Measurements from ENCODE around the gene DNAH10. TPM values are rescaled to one million over a fixed set of nuclear protein-coding genes. Genes with fewer than 3 reads are reported as not detected.

The DNAH10 gene
- total and polyA plus RNA-seq, 2 of the 13 experiments (the other 11 are each of a cell fraction or from before 2014, with no cell fraction given), result 0.01 to 0.02 TPM

GRCh38 chr12:123891516-123892179 is 129.5 kb downstream of the DNAH10 start:
- FAIRE-seq, result no peak
- H3K9ac ChIP-seq (ENCODE audit: insufficient read depth, low read depth, low read length), result no peak overlapping the region
- peak; percentile 34; the same call in 1 of the 3 replicates for ATAC-seq
- no peaks in the 10 kb centered on the region for H3K9me3 ChIP-seq (ENCODE audit: low read length)
- 36% methylated on average over 12 of the region's 15 CpGs for WGBS (ENCODE audit: low lambda C conversion rate)
- H4K20me1 ChIP-seq (ENCODE audit: insufficient read depth, low read length), result no peaks in the 10 kb centered on the region
- DNase-seq (ENCODE audit: low spot score), result no peak
- in situ Hi-C loops (cut with HindIII; ENCODE audit: extremely low pct_ligation_motif_present, low pct_unique_long_range_greater_than_20kb) (no loop called here), intact Hi-C loops (cut with micrococcal nuclease; ENCODE audit: unreplicated experiment) (no loop called here)
- peaks cover 24% of the 10 kb centered on the region for H3K4me1 ChIP-seq (ENCODE audit: insufficient read depth, low read length)
- BruUV-seq (replicated peaks), result no TSS peak
- TF ChIP-seq ZNF263 (CRISPR knock-in tag; IDR thresholded peaks at IDR 0.05) (peak; percentile 45; the same call in 1 of the 2 replicates), IRF2 (CRISPR knock-in tag; IDR thresholded peaks at IDR 0.05) (no peak)
- H3K27ac ChIP-seq (ENCODE audit: extremely low read length, insufficient read depth, low read length), result no peak overlapping the region
- H2AFZ ChIP-seq (ENCODE audit: low read length), result no peak overlapping the region
- H3K4me3 ChIP-seq (replicated peaks in 1 of 3; ENCODE audit: insufficient read depth in 1 of 3, low read depth in 2 of 3, low read length in 3 of 3), result no peak overlapping the region
- ChIA-PET POLR2A (no interaction called here), CTCF (ENCODE audit: low intra/inter-chr PET ratio, low total read pairs) (no interaction called here)
- H3K27me3 ChIP-seq (ENCODE audit: control insufficient read depth in 1 of 2, insufficient read depth in 2 of 2, low read length in 2 of 2), result peaks cover 17 to 66% of the 10 kb centered on the region in 2 experiments
- H3K4me2 ChIP-seq (ENCODE audit: low read depth, low read length), result no peak overlapping the region
- H3K36me3 ChIP-seq (replicated peaks in 1 of 2; ENCODE audit: control insufficient read depth in 1 of 2, insufficient read depth in 2 of 2, low read length in 2 of 2), result no peaks in the 10 kb centered on the region
- no peaks in the 10 kb centered on the region for H3K79me2 ChIP-seq (ENCODE audit: insufficient read depth, low read length)

GRCh38 chr12:123892180-123892559 is 130.1 kb downstream of the DNAH10 start:
- Histone ChIP-seq H3K27me3 (ENCODE audit: control insufficient read depth in 1 of 2, insufficient read depth in 2 of 2, low read length in 2 of 2) (peaks cover 17 to 66% of the 10 kb centered on the region in 2 experiments), H3K4me1 (ENCODE audit: insufficient read depth, low read length) (peaks cover 24% of the 10 kb centered on the region), H3K9ac (ENCODE audit: insufficient read depth, low read depth, low read length) (no peak overlapping the region), H2AFZ (ENCODE audit: low read length) (no peak overlapping the region), H3K36me3 (replicated peaks in 1 of 2; ENCODE audit: control insufficient read depth in 1 of 2, insufficient read depth in 2 of 2, low read length in 2 of 2) (no peaks in the 10 kb centered on the region), H4K20me1 (ENCODE audit: insufficient read depth, low read length) (no peaks in the 10 kb centered on the region), H3K9me3 (ENCODE audit: low read length) (no peaks in the 10 kb centered on the region), H3K4me3 (replicated peaks in 1 of 3; ENCODE audit: insufficient read depth in 1 of 3, low read depth in 2 of 3, low read length in 3 of 3) (no peak overlapping the region), H3K27ac (ENCODE audit: extremely low read length, insufficient read depth, low read length) (no peak overlapping the region), H3K4me2 (ENCODE audit: low read depth, low read length) (no peak overlapping the region), H3K79me2 (ENCODE audit: insufficient read depth, low read length) (no peaks in the 10 kb centered on the region)
- ChIA-PET POLR2A (no interaction called here), CTCF (ENCODE audit: low intra/inter-chr PET ratio, low total read pairs) (no interaction called here)
- in situ Hi-C loops (cut with HindIII; ENCODE audit: extremely low pct_ligation_motif_present, low pct_unique_long_range_greater_than_20kb) (no loop called here), intact Hi-C loops (cut with micrococcal nuclease; ENCODE audit: unreplicated experiment) (no loop called here)
- no TSS peak for BruUV-seq (replicated peaks)
- no peak for TF ChIP-seq SNAPC5 (CRISPR knock-in tag; IDR thresholded peaks at IDR 0.05; ENCODE audit: borderline replicate concordance)
- TF ChIP-seq MBNL3 (CRISPR knock-in tag; conservative IDR thresholded peaks at IDR 0.05), result no peak
- no peak for TF ChIP-seq STAG1 (CRISPR knock-in tag; IDR thresholded peaks at IDR 0.05)
- TF ChIP-seq RBAK (CRISPR knock-in tag; IDR thresholded peaks at IDR 0.05), result no peak
- no peak for TF ChIP-seq FOXC1 (CRISPR knock-in tag; IDR thresholded peaks at IDR 0.05; ENCODE audit: borderline replicate concordance)
- no peak for TF ChIP-seq NPAS2 (CRISPR knock-in tag; IDR thresholded peaks at IDR 0.05; ENCODE audit: borderline replicate concordance)
- TF ChIP-seq GMEB2 (CRISPR knock-in tag; IDR thresholded peaks at IDR 0.05; ENCODE audit: low read depth), result no peak
- TF ChIP-seq MZF1 (CRISPR knock-in tag; IDR thresholded peaks at IDR 0.05; ENCODE audit: borderline replicate concordance), result no peak
- no peak for FAIRE-seq
- no peak for ATAC-seq
- WGBS (ENCODE audit: low lambda C conversion rate), result 63% methylated on average over 6 of the region's 9 CpGs
- no peak for DNase-seq (ENCODE audit: low spot score)
